Ascending aorta (tissue), 2 donors: Measurements from ENCODE around the gene FLYWCH2. TPM values are rescaled to one million over a fixed set of nuclear protein-coding genes. Genes with fewer than 3 reads are reported as not detected.
"Not testable (repeated sequence)": the region's sequence is repeated elsewhere in the genome, so short reads cannot be mapped to it uniquely, and the experiment has no call there.

Source experiments
- DNase-seq, 2 donors: peaks; one replicate each; pipeline ENCODE4 v3.0.0-alpha.2; 2019; ENCODE audit warnings: low spot score in 2 of 2
- H3K27ac ChIP-seq, 2 donors: fragments of 200-600 bp; sonication (generic); one replicate each; pipeline ENCODE4 v1.5.1; 2016 to 2017; ENCODE audit warnings: mild to moderate bottlenecking in 1 of 2
- H3K27me3 ChIP-seq: fragments of 200-600 bp; sonication (generic); one replicate; pipeline ENCODE4 v1.5.1; 2017
- H3K36me3 ChIP-seq, 2 donors: fragments of 200-600 bp; sonication (generic); one replicate each; pipeline ENCODE4 v1.5.1; 2016
- H3K4me1 ChIP-seq, 2 donors: fragments of 200-600 bp; sonication (generic); one replicate each; pipeline ENCODE4 v1.5.1; 2016 to 2017; ENCODE audit warnings: mild to moderate bottlenecking in 1 of 2
- H3K4me3 ChIP-seq, 2 donors: fragments of 200-600 bp; sonication (generic); one replicate each; pipeline ENCODE4 v1.5.1; 2016 to 2017; ENCODE audit warnings: mild to moderate bottlenecking in 1 of 2
- H3K9me3 ChIP-seq, 2 donors: fragments of 200-600 bp; sonication (generic); one replicate each; pipeline ENCODE4 v1.5.1; 2016
- intact Hi-C: fragments of 100-400 bp; cut with DNase I; formaldehyde crosslinking; loops from one replicate; pipeline ENCODE4 v1.15.1; 2023
- total RNA-seq: library from RNA; depleted of rRNA; stranded (reverse); fragments of >200 nt; gene quantifications from one replicate; pipeline ENCODE4 v1.1.0, GENCODE V29; 2016
- TF ChIP-seq, protein P1 (sequence below), 3 experiments: fragments of 200-600 bp in 2 of 3; fragments of 450-650 bp in 1 of 3; sonication (generic) in 2 of 3; IDR thresholded peaks; one replicate each; pipeline ENCODE4 v1.5.1; 2016 to 2019; ENCODE audit warnings: antibody characterized with exemption in 3 of 3, mild to moderate bottlenecking in 1 of 3, moderate library complexity in 1 of 3

FLYWCH2 gene
- total RNA-seq, 1 donor from 2014 or later: 109 TPM

DNA sequence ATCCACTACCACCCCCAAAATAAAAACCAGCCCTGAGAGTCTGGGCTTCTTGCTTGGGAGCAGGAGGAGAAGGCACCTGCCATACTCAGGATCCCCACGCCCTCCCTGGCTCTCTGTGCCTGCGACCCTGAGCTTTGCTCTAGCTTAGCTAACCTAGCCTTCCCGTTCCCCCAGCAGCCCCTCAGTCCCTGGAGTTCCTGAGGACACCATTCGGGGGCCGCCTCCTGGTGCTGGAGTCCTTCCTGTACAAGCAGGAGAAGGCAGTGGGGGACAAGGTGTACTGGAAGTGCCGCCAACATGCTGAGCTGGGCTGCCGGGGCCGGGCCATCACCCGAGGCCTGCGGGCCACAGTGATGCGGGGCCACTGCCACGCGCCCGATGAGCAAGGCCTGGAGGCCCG, 47.2 kb downstream of the FLYWCH2 start:
- TF ChIP-seq, protein P1, sequence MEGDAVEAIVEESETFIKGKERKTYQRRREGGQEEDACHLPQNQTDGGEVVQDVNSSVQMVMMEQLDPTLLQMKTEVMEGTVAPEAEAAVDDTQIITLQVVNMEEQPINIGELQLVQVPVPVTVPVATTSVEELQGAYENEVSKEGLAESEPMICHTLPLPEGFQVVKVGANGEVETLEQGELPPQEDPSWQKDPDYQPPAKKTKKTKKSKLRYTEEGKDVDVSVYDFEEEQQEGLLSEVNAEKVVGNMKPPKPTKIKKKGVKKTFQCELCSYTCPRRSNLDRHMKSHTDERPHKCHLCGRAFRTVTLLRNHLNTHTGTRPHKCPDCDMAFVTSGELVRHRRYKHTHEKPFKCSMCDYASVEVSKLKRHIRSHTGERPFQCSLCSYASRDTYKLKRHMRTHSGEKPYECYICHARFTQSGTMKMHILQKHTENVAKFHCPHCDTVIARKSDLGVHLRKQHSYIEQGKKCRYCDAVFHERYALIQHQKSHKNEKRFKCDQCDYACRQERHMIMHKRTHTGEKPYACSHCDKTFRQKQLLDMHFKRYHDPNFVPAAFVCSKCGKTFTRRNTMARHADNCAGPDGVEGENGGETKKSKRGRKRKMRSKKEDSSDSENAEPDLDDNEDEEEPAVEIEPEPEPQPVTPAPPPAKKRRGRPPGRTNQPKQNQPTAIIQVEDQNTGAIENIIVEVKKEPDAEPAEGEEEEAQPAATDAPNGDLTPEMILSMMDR (IDR thresholded peaks at IDR 0.05): no peak
- Histone ChIP-seq H3K27me3 (no peaks in the 10 kb centered on the region), H3K27ac (no peak overlapping the region), H3K4me1 (peaks cover 0 to 4% of the 10 kb centered on the region in 2 donors), H3K9me3 (no peaks in the 10 kb centered on the region), H3K4me3 (no peak overlapping the region), H3K36me3 (peaks cover 38 to 41% of the 10 kb centered on the region in 2 donors)
- intact Hi-C loops: no loop called here
- DNase-seq: no peak

DNA sequence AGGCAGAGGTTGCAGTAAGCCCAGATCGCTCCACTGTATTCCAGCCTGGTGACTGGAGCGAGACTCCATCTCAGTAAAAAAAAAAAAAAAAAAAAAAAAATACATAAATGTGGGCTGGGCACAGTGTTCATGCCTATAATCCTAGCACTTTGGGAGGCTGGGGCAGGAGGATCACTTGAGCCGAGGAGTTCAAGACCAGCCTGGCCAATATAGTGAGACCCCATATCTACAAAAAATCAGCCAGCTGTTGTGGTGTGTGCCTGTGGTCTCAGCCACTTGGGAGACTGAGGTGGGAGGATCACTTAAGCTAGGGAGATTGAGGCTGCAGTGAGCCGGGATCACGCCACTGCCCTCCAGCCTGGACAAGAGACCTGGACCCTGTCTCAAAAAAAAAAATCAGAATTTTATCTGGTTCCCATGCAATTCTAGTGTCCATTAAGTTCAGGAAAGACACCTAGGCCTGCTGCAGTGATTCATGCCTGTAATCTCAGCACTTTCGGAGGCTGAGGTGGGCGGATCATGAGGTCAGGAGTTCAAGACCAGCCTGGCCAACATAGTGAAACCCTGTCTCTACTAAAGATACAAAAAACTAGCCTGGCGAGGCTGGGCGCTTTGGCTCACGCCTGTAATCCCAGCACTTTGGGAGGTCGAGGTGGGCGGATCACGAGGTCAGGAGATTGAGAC, 48.4 kb downstream of the FLYWCH2 start:
- DNase-seq, H3K9me3 ChIP-seq, intact Hi-C loops, H3K27me3 ChIP-seq, H3K4me1 ChIP-seq, H3K27ac ChIP-seq, H3K4me3 ChIP-seq: not testable (repeated sequence)
- H3K36me3 ChIP-seq: peaks cover 45 to 53% of the 10 kb centered on the region in 2 donors

DNA sequence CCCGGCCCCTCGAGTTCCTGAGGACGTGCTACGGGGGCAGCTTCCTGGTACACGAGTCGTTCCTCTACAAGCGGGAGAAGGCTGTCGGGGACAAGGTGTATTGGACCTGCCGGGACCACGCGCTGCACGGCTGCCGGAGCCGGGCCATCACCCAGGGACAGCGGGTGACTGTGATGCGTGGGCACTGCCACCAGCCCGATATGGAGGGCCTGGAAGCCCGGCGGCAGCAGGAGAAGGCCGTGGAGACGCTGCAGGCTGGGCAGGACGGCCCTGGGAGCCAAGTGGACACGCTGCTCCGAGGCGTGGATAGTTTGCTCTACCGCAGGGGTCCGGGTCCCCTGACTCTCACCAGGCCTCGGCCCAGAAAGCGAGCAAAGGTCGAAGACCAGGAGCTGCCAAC, 50.1 kb downstream of the FLYWCH2 start:
- no peak overlapping the region for H3K4me3 ChIP-seq
- no peaks in the 10 kb centered on the region for H3K27me3 ChIP-seq
- intact Hi-C loops: no loop called here
- TF ChIP-seq, protein P1 (IDR thresholded peaks at IDR 0.05): no peak
- DNase-seq: no peak
- H3K9me3 ChIP-seq: no peaks in the 10 kb centered on the region
- H3K27ac ChIP-seq: no peak overlapping the region
- H3K4me1 ChIP-seq: no peaks in the 10 kb centered on the region
- peaks cover 62 to 70% of the 10 kb centered on the region in 2 donors for H3K36me3 ChIP-seq

DNA sequence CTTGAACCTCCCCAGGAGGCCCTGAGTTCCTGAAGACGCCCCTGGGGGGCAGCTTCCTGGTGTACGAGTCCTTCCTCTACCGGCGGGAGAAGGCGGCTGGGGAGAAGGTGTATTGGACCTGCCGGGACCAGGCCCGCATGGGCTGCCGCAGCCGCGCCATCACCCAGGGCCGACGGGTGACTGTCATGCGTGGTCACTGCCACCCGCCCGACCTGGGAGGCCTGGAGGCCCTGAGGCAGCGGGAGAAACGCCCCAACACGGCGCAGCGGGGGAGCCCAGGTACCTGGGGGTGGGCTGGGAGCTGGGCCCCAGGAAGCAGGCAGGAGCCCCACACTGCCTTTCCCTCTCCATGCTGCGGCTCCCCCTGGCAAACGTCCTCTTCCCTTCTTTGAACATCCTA, 50.7 kb downstream of the FLYWCH2 start:
- DNase-seq: no peak
- no peaks in the 10 kb centered on the region for H3K27me3 ChIP-seq
- H3K4me3 ChIP-seq: no peak overlapping the region
- H3K4me1 ChIP-seq: no peaks in the 10 kb centered on the region
- H3K27ac ChIP-seq: no peak overlapping the region
- intact Hi-C loops: no loop called here
- TF ChIP-seq, protein P1 (IDR thresholded peaks at IDR 0.05): no peak
- no peaks in the 10 kb centered on the region for H3K9me3 ChIP-seq
- peaks cover 66 to 76% of the 10 kb centered on the region in 2 donors for H3K36me3 ChIP-seq

DNA sequence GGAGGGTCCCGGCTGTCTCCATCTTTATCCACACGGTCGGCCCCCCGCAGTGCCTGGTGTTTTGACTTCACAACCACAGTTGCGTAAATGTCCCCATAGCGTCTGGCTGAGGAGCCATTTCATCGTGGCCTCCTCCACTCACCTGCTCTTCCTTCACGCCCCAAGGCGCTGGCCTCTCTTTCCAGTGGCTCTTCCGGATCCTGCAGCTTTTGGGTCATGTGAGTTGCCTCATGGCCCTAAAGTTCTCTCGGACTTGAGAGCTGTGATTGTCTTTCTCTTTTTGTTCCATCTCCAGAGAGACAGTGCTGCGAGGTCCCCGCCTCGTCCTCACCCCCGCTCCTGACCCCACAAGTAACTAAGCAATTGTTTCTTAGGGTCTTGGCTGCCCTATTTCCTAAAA, 51.4 kb downstream of the FLYWCH2 start:
- Histone ChIP-seq H3K4me3 (no peak overlapping the region), H3K27me3 (no peaks in the 10 kb centered on the region), H3K4me1 (no peaks in the 10 kb centered on the region), H3K9me3 (no peaks in the 10 kb centered on the region), H3K36me3 (peaks cover 73 to 84% of the 10 kb centered on the region in 2 donors), H3K27ac (no peak overlapping the region)
- TF ChIP-seq, protein P1 (IDR thresholded peaks at IDR 0.05): no peak
- intact Hi-C loops: no loop called here
- DNase-seq: no peak

DNA sequence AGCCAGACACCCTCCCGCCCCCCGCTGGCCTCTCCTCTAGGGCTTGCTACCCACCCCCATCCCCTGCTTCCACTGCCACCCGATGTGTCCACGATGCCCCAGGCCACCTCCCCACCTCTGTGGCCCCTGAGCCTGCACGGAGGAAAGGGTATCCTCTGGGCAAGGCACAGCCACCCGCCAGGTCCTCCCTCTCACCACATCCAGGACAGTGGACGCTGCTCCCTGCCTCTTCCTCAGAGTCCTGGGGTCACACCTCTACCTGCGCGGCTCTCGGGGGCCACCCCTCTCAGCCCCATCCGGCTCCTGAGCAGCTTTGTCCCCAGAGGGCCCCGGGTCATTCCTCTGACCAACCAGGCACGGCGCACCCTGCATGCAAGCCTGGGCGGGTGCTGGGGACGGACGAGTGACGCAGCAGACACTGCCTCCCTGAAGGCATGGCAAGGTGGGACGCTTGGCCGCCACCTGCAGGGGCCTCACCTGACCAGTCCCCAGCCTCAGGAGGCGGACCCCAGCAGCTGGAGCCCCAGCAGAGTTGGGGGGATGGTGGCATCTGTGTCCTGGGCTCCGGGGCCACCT, 53.5 kb downstream of the FLYWCH2 start:
- H3K4me1 ChIP-seq: no peaks in the 10 kb centered on the region
- no peaks in the 10 kb centered on the region for H3K9me3 ChIP-seq
- H3K27ac ChIP-seq: no peak overlapping the region
- peaks cover 75 to 88% of the 10 kb centered on the region in 2 donors for H3K36me3 ChIP-seq
- no peaks in the 10 kb centered on the region for H3K27me3 ChIP-seq
- TF ChIP-seq, protein P1 (IDR thresholded peaks at IDR 0.05): no peak
- intact Hi-C loops: no loop called here
- H3K4me3 ChIP-seq: no peak overlapping the region
- DNase-seq: no peak
